Daoy (cell line): ENCODE data around the gene TFEB. TPM values are rescaled to one million over a fixed set of nuclear protein-coding genes. Genes with fewer than 3 reads are reported as not detected.

Source experiments
- DNase-seq: peaks from one replicate; pipeline ENCODE4 v3.0.0-alpha.2; 2015; ENCODE audit warnings: low read depth
- total RNA-seq: library from RNA; depleted of rRNA; stranded (reverse); fragments of >200 nt; shearing (Covaris generic); gene quantifications from 2 replicates; pipeline ENCODE4 v1.2.3, GENCODE V29; 2014; rRNA removed

The TFEB gene
- total RNA-seq = 4.0 and 8.1 TPM in 2 replicates

DNA sequence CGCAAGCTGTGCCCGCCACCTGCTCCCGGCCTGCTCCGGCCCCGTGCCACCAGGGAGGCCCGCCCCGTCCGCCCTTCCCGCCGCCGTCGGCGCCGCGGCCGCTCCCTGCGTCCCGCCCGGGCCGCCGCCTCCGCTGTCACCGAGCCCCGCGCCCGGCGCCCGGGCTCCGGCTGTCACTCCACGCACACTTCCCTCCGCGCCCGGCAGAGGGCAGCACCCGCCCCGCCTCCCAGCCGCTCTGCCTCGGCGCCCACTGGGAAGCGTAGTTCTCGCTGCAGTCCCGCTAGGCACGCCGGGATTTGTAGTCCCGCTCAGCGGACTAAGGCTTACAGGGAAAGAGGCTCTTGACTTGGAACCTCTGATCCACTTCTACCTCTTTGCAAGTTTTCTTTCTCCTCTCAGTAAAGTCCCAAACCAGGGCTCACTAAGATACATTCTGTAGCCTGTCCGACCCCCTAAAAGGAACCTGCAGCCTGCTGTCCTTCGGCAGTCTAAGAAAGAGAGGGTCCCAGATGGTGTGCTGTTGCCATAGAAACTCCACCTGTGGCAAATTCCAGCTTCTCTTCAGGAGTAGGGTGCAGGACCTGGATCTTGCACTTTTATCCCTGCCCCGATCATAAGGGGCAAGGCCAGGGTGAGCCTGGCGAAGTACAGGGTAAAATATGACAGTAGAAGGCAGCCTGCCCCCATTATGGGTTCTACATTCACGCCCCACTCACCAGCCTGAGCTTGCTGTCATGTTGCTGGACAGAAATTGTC, at the start of gene TFEB:
TFEB (minus strand) TSS at position 182 of the 759 bp plus-strand sequence. CDS start 44,395 bp downstream, outside the sequence.
- peak; percentile 95 for DNase-seq

DNA sequence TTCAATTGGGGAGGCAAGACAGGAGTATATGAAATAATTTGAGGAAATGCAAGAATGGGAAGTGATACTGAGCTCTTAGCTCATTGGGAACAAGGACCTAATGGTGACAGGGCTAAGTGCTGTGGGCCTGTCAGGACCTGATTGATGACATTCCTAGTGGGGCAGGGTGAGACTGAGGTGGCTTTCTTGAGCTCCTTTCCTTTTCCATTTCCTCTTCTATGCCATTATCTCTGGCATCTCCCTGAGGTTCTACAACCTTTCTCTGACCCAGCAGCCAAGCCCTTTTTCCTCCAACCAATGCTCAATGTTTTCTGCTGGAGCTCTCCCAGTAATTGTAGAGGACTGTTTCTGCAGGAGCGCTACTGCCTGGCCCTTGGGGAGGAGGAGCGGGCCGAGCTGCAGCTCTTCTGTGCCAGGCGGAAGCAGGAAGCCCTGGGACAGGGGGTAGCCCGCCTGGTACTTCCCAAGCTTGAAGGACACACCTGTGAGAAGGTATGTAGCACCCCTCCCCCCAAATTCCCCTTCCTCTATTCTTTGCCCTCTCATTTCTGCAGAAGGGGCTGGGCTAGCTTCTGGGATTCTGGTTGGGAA, 49.3 kb upstream of the TFEB start:
- DNase-seq = no peak

DNA sequence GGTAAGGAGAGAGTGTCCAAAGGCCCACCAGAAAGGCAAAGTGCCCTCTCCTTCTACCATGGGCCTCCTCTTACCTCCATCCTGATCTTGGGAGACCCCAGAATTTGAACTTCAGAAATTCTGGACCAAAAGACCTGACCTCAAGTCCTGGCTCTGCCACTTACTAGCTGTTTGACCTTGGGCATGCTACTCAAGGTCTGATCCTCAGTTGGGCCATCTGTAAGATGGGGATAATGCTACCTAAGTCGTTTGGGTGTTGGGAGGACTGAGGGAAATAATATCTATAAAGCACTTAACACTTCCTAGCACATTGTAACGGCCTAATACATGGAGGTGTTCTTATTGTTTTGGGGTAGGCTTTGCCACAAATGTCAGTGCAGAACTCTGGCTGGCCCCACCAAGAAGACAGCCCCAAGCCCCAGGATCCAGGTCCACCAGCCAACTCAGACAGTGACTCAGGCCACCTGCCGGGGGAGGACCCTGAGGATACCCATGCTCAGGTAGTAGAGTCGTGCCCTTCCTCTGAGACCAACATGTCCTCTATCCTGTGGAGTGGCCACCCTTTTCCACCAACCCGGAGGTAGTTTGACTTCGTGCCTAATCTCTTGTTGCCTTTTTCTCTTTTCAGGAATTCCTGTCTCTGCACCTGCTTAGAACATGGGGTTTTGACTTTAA, 47.8 kb upstream of the TFEB start:
- DNase-seq = no peak

DNA sequence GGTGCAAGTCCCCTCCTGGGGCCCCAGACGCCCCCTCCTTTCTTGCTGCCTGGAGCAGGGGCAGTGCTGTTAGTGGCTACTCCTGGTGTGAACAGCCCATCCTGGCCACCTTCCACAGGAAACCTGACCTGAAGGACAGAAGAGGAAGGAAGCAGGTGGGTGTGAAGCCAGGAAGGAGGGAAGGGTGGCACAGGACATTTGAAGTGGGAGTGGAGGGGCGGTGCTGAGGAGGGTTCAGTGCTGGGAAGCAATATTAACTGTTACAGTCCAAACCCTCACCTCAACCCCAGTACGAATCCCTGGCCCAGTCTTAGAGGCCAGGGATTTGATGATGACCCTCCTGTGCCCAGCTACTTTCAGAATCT, 45.9 kb upstream of the TFEB start:
- DNase-seq = no peak

DNA sequence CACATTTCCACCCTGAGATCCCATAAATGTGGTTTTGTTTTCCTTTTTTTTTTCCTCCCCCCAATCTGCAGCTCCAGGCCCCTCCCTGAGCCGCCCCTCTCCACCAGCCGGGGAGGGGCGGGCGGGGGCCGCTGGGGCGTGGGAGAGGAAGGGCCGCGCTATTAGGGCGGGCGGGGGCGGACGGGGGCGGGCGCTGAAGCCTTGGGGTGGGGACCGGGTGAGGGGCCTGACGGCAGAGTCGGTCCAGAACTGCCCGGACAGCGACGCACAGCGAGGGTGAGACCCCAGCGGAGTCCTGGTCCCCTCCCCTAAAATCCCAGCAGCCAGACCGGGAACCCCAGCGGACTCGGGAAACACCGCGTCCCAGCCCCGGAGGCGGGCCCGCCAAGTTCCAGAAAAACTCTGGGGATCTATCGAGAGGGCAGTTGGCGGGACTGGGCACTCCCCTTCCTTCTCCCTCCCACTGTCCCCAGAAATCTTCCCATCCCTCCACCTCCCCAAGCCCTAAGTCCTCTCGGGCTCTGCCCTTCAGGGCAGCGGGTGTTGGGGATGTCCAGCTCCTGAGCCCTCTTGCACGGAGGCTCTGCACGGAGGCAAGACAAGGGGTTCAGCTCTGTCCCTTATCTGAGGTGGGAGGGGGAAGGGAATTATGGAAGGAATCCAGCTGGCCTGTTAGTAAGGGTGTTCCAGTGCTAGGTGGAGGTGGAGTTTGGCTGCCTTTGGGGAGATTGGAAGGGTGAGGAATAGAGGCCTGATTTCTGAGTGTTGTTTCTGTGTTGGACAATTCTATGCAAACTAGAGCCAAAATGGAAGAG, 45.4 kb upstream of the TFEB start, which contains the start of gene PRICKLE4:
PRICKLE4 (plus strand) TSS at position 232 of the 815 bp plus-strand sequence. CDS start 2,692 bp downstream, outside the sequence.
- peak; percentile 44 for DNase-seq

DNA sequence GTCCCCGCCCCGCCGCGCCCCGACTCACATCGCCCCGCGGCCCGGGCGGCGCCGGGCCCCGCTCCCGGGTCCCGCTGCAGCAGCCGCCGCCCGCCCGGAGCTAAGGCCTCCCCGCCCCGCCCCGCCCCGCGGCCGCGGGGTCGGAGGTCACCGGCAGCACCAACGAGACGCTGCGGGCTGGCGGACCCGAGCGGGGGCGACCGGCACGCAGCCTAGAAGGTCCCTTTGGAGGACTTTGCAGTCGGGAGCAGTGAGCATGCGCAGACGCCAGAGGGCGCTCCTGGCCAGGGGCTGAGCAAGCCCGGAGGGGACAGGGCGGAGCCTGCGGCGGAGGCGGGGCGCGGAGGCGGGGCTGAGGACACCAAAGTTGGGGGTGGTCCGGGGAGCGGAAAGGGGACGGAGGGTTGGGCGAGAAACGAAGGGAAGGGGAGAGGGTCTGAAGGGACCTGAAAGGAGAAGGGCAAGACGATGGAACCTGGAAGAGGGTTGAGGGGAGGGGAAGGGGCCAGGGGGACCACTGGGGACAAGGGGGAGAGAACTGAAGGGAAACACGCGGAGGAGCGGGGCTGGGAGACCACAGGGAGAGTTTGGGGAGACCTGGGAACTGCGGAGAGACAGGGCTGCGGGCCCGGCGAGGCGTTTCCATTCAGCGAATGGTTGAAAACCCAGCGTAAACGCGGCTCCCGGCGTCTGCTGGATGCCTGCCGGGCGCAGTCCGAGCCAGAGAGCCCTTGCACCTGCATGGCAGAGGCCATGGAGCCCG, 44.6 kb upstream of the TFEB start, which contains the start of gene FRS3:
FRS3 (minus strand) TSS at position 113 of the 763 bp plus-strand sequence. CDS start 2,913 bp downstream, outside the sequence.
- DNase-seq = peak; percentile 97

DNA sequence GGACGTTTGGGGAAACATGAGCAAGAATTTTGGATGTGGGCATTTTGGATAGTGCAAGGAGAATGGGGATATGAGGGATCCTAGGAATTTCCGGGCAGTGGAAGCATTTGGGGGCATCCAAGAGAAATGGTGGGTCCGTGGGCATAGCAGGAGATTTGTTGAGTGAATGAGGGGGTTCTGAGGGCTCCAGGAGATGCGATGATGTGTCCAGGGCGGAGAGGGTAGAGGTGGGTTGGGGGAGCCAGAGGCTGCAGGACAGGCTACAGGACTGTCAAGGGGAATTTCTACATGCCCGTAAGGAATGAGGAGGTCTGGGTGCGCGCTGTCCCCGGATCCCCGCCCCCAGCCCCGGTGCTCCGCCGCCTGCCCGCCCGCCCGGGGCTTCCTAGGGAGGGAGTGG, 43.9 kb upstream of the TFEB start:
- no peak for DNase-seq

DNA sequence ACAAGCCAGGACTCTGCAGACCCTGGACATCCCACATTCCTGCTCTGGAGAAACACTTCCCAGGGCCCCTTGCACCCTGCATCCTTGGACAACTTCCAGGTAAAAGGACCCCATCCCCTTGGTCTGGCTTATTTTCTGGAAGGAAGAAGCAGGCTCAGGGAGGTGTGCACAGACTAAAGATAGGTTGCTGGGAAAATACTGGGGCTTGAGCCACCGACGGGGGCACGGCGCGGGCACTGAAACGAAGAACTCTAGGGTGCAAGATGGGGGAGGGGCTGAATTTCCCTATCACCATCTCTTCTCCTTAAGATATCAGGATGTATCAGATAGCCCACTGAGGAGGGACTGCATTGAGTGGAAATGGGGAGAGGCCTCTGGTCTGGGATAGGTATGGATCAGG, 43.5 kb upstream of the TFEB start:
- no peak for DNase-seq

DNA sequence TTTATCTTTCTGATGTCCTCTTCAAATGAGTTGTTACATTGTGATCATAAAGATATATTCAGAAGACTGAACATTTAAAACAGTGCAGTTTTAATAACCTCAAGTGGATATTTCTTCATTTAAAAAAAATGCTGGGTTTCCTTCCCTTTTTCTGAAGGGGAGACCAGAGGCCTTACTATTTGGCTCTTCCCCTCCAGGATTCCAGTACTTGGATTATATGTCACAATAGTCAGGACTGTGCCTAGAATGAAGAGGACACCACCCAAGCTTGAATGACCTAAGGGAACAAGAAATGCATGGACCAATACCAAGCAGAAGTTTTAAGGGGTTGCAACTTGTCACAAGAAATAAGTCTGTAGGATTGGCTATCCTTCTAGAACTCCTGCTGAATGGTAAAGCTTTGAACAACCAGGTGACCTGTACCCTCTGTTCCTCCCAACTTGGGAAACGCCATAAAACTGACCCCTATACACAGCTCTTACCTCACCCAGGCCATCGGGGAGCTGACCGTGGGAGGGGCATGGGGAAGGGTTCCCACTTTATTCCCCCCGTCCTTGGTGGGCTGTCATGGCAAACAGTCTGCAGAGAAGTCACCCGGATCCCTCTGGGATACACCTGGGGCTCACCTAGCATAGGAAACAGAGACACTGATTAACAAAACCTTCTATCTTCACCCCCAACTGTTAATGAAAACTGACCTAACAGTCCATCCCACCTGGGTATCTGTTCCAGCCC, 42.3 kb upstream of the TFEB start:
- DNase-seq = no peak

DNA sequence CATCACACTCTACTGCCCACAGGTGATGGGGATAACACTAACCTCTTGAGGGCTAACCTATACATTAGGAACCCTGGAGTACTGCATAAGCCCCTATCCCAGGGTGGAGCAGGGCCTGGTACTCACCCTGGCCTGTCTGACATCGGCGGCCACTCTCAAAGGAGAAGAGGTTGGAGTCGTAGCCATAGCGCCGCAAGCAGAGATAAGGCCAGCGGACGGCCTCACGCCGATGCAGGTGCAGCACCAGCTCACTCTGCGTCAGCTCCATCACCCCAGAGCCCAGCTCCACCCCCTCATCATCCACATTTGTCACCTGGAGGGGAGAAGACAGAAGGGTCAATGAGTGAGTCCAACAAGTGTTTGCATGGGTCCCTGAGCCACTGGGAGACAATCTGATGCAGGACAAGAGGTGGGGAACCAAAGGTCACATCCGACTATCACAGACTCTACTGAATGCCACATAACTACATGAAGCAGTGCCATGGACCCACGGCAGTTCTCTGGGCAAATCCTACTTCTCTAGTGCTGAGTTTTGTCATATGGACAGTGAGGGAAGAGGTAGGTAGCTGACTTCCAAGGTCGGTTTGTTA, 40.0 kb upstream of the TFEB start:
- DNase-seq = no peak

DNA sequence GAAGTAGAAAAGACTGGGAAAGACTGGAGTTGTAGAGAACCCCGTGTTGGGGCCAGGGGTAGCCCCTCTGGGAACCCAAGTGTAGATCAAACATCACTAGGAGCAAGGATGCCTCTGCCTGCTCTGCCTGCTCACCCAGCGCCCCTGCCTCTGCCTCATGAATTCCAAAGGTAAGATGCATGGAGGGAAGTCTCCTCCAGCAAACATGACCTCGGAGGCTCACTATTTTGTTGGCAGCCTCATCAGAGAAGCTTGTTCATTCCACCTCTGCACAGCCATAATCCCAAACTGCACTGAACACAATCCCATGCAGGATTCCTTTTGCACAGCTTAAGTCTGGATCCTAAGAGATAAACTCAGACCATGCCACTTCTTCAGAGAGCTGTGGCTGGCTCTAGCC, 39.4 kb upstream of the TFEB start:
- no peak for DNase-seq

DNA sequence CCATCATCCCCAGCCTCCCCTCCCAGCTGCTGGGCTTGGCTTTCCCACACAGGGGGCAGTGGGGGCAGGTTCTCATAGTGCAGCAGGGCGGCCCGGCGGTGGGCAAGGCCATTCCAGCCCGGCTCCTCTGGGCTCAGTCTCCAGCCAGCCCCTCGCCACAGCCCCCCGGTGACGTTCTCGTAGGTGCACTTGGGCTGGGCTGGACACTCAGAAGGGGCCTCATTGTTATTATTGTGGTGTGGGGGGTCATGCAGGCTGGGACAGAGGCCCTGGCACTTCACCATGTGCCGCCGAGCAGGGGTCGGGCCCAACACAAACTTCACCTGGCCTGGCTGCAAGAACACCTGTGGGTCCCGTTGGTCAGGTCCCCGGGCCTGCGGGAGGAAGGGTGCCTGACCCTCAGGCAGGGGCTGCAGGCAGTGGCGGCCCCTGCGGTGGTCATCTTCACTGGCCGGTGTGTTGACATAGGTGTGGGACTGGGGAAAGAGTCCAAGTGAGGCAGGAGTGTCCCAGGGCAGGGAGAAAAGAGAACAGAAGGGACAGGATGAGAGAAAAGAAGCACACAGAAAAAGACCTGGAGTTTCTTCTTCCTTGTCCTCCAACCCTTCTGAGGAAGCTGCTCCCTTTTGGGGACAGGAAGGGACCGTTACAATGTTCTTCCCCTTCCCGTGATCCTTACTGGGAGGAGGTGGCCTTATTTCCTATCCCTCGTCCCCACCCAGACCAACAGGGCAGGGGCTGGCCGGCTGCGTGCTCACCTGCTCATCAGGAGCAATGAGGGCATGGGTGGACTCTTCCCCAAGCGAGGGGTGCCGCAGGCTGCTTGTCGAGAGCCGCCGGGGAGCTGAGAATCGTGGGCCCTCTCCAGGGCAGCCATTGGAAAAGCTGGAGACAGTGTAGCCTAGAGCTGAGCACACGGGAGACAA, 35.9 kb upstream of the TFEB start:
- no peak for DNase-seq

DNA sequence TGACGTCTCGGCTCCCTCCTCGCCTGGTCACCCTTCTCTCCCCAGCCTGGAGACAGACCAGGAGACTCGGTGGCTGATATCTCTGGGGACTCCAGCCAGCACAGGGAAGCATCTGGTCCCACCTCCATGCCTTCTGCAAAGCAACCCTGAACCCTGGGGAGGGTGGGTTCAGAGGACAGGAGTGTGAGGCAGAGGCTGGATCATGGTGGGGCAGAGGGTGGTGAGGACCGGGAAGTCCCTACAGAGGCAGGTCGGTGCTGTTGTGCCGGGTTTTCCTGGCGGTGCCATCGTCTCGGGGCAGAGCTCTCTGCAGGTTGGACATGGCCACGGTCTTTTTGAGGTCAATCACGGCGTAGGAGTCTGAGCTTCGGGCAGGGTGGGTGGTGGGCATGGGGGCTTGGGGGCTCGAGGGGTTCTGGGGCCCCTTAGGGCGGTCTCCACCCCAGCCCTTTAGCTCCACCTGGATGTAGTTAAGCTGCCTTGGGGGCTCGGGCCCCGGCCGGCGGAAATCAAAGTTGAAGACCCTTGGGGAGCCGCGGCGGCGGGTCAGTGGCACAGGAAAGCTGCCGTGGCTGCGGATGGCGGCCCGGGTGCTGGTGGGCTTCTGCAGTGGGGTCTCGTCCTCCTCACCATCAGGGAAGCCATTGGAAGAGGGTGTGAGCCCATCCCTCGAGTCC, 35.1 kb upstream of the TFEB start:
- DNase-seq = no peak

DNA sequence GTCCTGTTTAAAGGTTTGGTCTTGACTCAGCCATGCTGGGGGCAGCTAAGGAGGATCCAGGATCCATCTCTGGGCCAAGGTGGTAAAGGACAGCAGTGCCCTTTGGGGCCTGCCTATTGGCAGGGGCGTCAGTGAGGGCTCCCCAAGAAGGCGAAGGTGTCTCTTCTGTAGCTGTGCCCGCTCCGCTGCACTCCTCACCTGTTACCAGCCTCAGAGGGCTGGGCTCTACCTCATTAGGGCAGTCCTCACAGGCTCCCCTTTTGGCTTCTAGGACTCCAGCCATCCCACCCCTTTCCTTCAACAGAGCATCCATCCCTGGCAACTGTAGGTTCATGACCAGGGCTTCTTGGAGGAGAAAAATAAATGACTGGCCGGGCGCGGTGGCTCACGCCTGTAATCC, 34.0 kb upstream of the TFEB start:
- no peak for DNase-seq

DNA sequence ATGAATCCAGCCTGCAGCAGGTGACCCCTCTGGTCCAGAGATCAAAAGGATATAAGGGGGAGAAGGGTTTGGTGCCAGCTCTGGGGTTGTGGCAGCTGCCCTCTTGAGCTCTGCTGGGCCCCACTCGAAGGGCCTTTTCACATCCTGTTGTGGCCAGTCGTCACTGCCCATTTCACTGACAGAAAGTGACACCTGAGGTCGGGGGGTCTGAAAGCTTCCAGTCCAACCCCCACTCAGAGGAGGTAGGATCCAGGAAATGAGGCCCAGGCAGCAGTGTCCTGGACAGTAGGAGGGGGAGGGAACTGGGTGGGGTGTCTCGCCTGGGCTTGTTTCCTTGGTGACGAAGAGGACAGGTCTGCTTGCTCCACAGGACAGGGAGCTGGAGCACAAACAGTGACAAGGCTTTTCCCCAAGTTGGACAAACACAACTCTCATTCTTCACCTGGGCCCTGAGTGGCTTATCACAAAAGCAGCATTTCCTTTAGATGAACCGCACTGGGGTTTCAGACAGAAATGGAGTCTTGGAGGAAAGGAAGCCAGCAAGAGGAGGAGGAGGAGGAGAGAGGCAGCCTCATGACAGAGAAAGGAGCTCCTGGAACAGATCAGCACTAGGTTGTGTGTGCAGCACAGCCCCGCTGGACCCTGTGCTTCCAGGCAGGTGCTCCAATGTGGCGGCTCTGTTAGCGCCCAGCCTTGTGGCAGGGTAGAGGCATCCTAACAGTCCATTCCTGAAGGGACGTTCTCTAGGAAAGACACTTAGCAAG, 33.3 kb upstream of the TFEB start:
- no peak for DNase-seq

DNA sequence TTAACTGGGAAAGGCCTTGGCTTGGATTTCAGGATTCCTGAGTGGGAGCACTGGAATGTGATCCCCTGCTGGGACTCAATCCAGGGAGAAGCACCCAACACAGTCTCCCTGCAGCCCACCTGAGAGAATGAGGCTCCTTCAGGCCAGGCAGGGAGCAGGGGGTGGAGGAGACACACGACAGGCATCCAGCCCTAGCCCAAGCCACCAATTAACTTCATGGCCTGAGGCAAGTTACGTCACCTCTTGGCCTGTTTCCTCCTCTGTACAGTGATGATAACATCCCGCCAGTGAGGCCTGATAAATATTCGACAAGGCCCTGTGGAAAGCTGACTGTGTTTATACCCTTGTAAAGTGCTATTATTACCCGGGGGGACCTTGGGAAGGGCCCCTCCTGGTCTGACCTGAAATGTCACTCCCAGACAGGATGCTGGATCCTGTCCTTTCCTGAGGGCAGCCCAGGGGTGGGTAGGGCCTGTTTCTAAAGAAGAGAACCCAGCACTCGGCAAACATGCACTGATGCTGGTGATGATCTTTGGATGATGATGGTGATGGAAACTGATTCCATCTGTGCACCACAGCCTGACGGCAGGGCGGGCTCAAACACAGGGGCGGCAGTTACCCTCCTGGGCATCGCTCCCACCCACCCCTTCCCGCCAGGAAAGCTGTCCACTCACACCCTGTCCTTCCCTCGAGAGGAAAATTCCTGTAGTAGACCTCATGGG, 31.9 kb upstream of the TFEB start:
- DNase-seq = peak; percentile 96
